HG03354 (cell line): ENCODE measurements around the gene AMACR.

Experiments used
- ATAC-seq: cut with Tn5 transposase; IDR thresholded peaks from one replicate; pipeline ENCODE4 v1.9.1; 2021; ENCODE audit warnings: mild to moderate bottlenecking; ENCODE audit not compliant: unreplicated experiment, poor library complexity, severe bottlenecking

The AMACR gene

GRCh38 chr5:34007621-34008600 lies at the start of gene AMACR:
Gene AMACR (minus strand): TSS chr5:34008050. CDS start chr5:34008019, 31 bp downstream.
- peak; percentile 90 for ATAC-seq

- ATAC-seq, result no peak
These were observed 49.7 kb upstream of the AMACR start for GRCh38 chr5:34057569-34057968.

GRCh38 chr5:34057118-34057517 lies 49.3 kb upstream of the AMACR start:
- ATAC-seq, result no peak

- ATAC-seq, result no peak
These were observed 47.8 kb upstream of the AMACR start for GRCh38 chr5:34055667-34056066.

- no peak for ATAC-seq
These were observed 46.5 kb upstream of the AMACR start for GRCh38 chr5:34054400-34054729.

GRCh38 chr5:34053571-34054399 lies 45.9 kb upstream of the AMACR start:
- ATAC-seq, result no peak

GRCh38 chr5:34053133-34053532 lies 45.3 kb upstream of the AMACR start:
- no peak for ATAC-seq

GRCh38 chr5:34051374-34051980 lies 43.6 kb upstream of the AMACR start:
- no peak for ATAC-seq

- no peak for ATAC-seq
These were observed 40.1 kb upstream of the AMACR start for GRCh38 chr5:34047774-34048572.

- no peak for ATAC-seq
These were observed 39.3 kb upstream of the AMACR start for GRCh38 chr5:34047143-34047542.

GRCh38 chr5:34045996-34046395 lies 38.1 kb upstream of the AMACR start:
- ATAC-seq, result no peak

GRCh38 chr5:34045023-34045422 lies 37.2 kb upstream of the AMACR start:
- ATAC-seq, result no peak

GRCh38 chr5:34043099-34043876 lies 35.4 kb upstream of the AMACR start, which contains the start of gene C1QTNF3:
Gene C1QTNF3 (minus strand): TSS chr5:34043213. CDS start chr5:34043125, 88 bp downstream.
- no peak for ATAC-seq

- peak; percentile 52 for ATAC-seq
These were observed 34.5 kb upstream of the AMACR start for GRCh38 chr5:34042321-34042720.

- ATAC-seq, result peak; percentile 63
These were observed 33.6 kb upstream of the AMACR start for GRCh38 chr5:34041247-34041972.

- no peak for ATAC-seq
These were observed 32.6 kb upstream of the AMACR start for GRCh38 chr5:34040472-34040871.

- ATAC-seq, result no peak
These were observed 31.7 kb upstream of the AMACR start for GRCh38 chr5:34039398-34040157.
